K562 (cell line): ENCODE measurements around the gene CPED1.

Source experiments
- SMARCA4 ChIP-seq: fragments of 450-650 bp; IDR thresholded peaks from 2 replicates; pipeline ENCODE4 v1.6.1; 2016
- TF ChIP-seq, protein P1 (sequence below): sonication (generic); formaldehyde crosslinking; IDR thresholded peaks from 2 replicates; pipeline ENCODE4 v1.8.1; 2022; ENCODE audit warnings: missing genetic modification reagents
- TF ChIP-seq, protein P2 (sequence below), 2 experiments: fragments of 450-650 bp in 1 of 2; IDR thresholded peaks; 2 replicates each; pipeline ENCODE4 v1.6.1; 2011 to 2017; ENCODE audit warnings: low read depth in 2 of 2, antibody characterized with exemption in 1 of 2, borderline replicate concordance in 1 of 2, low read length in 1 of 2, mild to moderate bottlenecking in 1 of 2, mixed read lengths in 1 of 2; ENCODE audit not compliant: control insufficient read depth in 1 of 2
- TF ChIP-seq, protein P3 (sequence below): sonication (generic); formaldehyde crosslinking; IDR thresholded peaks from 2 replicates; pipeline ENCODE4 v1.8.0; 2023; ENCODE audit warnings: mild to moderate bottlenecking, missing genetic modification reagents

DNA sequence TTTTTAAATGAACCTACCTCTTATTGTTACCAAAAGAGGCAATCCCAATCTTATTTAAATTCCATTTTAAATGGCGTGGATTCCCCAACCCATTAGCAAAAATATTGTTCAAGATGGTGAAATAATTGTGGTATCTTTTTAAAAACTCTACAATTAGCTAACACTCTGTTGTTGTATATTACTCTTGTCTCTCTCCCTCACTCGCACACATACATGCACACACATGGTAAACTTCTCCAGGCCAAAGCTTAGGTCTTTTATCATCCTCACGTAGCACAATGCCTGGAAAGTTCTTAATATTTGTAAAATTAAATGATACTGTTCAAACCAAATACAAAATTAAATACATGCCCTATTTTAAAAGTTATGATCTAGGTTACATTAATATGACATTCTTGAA, 171.0 kb downstream of the CPED1 start:
- TF ChIP-seq, protein P1, sequence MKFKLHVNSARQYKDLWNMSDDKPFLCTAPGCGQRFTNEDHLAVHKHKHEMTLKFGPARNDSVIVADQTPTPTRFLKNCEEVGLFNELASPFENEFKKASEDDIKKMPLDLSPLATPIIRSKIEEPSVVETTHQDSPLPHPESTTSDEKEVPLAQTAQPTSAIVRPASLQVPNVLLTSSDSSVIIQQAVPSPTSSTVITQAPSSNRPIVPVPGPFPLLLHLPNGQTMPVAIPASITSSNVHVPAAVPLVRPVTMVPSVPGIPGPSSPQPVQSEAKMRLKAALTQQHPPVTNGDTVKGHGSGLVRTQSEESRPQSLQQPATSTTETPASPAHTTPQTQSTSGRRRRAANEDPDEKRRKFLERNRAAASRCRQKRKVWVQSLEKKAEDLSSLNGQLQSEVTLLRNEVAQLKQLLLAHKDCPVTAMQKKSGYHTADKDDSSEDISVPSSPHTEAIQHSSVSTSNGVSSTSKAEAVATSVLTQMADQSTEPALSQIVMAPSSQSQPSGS: no peak
- TF ChIP-seq, protein P2, sequence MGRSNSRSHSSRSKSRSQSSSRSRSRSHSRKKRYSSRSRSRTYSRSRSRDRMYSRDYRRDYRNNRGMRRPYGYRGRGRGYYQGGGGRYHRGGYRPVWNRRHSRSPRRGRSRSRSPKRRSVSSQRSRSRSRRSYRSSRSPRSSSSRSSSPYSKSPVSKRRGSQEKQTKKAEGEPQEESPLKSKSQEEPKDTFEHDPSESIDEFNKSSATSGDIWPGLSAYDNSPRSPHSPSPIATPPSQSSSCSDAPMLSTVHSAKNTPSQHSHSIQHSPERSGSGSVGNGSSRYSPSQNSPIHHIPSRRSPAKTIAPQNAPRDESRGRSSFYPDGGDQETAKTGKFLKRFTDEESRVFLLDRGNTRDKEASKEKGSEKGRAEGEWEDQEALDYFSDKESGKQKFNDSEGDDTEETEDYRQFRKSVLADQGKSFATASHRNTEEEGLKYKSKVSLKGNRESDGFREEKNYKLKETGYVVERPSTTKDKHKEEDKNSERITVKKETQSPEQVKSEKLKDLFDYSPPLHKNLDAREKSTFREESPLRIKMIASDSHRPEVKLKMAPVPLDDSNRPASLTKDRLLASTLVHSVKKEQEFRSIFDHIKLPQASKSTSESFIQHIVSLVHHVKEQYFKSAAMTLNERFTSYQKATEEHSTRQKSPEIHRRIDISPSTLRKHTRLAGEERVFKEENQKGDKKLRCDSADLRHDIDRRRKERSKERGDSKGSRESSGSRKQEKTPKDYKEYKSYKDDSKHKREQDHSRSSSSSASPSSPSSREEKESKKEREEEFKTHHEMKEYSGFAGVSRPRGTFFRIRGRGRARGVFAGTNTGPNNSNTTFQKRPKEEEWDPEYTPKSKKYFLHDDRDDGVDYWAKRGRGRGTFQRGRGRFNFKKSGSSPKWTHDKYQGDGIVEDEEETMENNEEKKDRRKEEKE (IDR thresholded peaks at IDR 0.05; ENCODE audit: borderline replicate concordance in 1 of 2, control insufficient read depth in 1 of 2, low read depth in 2 of 2, low read length in 1 of 2): no peak
- TF ChIP-seq, protein P3, sequence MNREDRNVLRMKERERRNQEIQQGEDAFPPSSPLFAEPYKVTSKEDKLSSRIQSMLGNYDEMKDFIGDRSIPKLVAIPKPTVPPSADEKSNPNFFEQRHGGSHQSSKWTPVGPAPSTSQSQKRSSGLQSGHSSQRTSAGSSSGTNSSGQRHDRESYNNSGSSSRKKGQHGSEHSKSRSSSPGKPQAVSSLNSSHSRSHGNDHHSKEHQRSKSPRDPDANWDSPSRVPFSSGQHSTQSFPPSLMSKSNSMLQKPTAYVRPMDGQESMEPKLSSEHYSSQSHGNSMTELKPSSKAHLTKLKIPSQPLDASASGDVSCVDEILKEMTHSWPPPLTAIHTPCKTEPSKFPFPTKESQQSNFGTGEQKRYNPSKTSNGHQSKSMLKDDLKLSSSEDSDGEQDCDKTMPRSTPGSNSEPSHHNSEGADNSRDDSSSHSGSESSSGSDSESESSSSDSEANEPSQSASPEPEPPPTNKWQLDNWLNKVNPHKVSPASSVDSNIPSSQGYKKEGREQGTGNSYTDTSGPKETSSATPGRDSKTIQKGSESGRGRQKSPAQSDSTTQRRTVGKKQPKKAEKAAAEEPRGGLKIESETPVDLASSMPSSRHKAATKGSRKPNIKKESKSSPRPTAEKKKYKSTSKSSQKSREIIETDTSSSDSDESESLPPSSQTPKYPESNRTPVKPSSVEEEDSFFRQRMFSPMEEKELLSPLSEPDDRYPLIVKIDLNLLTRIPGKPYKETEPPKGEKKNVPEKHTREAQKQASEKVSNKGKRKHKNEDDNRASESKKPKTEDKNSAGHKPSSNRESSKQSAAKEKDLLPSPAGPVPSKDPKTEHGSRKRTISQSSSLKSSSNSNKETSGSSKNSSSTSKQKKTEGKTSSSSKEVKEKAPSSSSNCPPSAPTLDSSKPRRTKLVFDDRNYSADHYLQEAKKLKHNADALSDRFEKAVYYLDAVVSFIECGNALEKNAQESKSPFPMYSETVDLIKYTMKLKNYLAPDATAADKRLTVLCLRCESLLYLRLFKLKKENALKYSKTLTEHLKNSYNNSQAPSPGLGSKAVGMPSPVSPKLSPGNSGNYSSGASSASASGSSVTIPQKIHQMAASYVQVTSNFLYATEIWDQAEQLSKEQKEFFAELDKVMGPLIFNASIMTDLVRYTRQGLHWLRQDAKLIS (CRISPR knock-in tag): no peak
- TF ChIP-seq SMARCA4: no peak
